Measurements from ENCODE around the gene ATXN1.
A peak's percentile ranks its signal among the peaks of the same experiment; 100 is the strongest.

ATXN1 gene

DNA sequence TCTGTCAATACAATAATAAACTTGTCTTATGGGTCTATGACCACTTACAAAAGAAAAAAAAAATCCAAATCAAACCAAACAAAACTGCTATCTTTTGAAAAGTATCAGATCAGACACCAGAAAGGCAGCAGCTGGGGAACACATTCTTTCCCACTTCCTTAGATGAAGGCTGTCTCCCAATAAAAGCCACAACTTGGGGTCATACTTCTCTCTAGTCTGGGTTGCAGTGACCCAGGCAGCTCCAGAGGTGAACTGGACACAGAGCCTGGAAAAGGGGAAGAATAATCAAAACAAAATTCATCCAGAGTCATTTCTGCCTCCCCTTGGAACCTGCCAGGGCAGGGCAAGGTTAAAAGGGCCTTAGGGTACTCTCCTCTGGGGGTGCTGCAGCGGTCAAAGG, 19.1 kb downstream of the ATXN1 start (continued):
- TF ChIP-seq ZFHX2 (tag by site-specific recombination; conservative IDR thresholded peaks at IDR 0.05) (no peak), MEIS1 (CRISPR knock-in tag; IDR thresholded peaks at IDR 0.05; ENCODE audit: borderline replicate concordance) (no peak), ZNF792 (tag by site-specific recombination; IDR thresholded peaks at IDR 0.05) (no peak), ZNF639 (tag by site-specific recombination; IDR thresholded peaks at IDR 0.05) (no peak), ZNF544 (tag by site-specific recombination; IDR thresholded peaks at IDR 0.05) (no peak), SP2 (tag by site-specific recombination; IDR thresholded peaks at IDR 0.05) (no peak), SP7 (tag by site-specific recombination; IDR thresholded peaks at IDR 0.05) (no peak)

- peaks cover 46% of the 10 kb centered on the region for H3K4me1 ChIP-seq (ENCODE audit: control insufficient read depth, insufficient read depth, low read length)
- no peak overlapping the region for H3K4me3 ChIP-seq (ENCODE audit: low read depth, low read length)
- CTCF ChIA-PET = interaction anchor here (0.7 to 1.1 kb wide), 2 partner anchors 22 to 231 kb away, joined by 4 to 5 read pairs; no protein-coding TSS in a partner anchor
These were observed 19.9 kb downstream of the ATXN1 start for GRCh38 chr6:16741112-16742016.

GRCh38 chr6:16740097-16740496, 21.2 kb downstream of the ATXN1 start:
- POLR2A ChIA-PET = interaction anchor here (1.1 to 1.4 kb wide), 2 partner anchors 11 to 19 kb away, joined by 3 read pairs; no protein-coding TSS in a partner anchor
- no peak overlapping the region for H3K27ac ChIP-seq (ENCODE audit: extremely low read depth, low read depth, low read length)

More at GRCh38 chr6:16741112-16742016, 19.9 kb downstream of the ATXN1 start:
- POLR2A ChIA-PET = no interaction called here
- Histone ChIP-seq H3K36me3 (ENCODE audit: control insufficient read depth in 2 of 2, insufficient read depth in 1 of 2, low read length in 2 of 2) (peaks cover 0 to 4% of the 10 kb centered on the region in 2 experiments; a peak in 1 of 3 replicates), H3K27ac (ENCODE audit: extremely low read depth, low read depth, low read length) (no peak overlapping the region), H3K9me3 (ENCODE audit: control insufficient read depth, insufficient read depth, low read depth, low read length) (no peaks in the 10 kb centered on the region)
- peak; percentile 49; the same call in 1 of the 2 replicates for TF ChIP-seq SP7 (tag by site-specific recombination; IDR thresholded peaks at IDR 0.05)
- no peak for TF ChIP-seq ZNF416 (tag by site-specific recombination; IDR thresholded peaks at IDR 0.05)
- TF ChIP-seq, protein P1, sequence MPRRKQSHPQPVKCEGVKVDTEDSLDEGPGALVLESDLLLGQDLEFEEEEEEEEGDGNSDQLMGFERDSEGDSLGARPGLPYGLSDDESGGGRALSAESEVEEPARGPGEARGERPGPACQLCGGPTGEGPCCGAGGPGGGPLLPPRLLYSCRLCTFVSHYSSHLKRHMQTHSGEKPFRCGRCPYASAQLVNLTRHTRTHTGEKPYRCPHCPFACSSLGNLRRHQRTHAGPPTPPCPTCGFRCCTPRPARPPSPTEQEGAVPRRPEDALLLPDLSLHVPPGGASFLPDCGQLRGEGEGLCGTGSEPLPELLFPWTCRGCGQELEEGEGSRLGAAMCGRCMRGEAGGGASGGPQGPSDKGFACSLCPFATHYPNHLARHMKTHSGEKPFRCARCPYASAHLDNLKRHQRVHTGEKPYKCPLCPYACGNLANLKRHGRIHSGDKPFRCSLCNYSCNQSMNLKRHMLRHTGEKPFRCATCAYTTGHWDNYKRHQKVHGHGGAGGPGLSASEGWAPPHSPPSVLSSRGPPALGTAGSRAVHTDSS (tag by site-specific recombination; IDR thresholded peaks at IDR 0.05) = peak; percentile 67
- TF ChIP-seq ZNF600 (tag by site-specific recombination; IDR thresholded peaks at IDR 0.05) = peak; percentile 31; the same call in 1 of the 2 replicates
- TF ChIP-seq ZFP3 (tag by site-specific recombination; IDR thresholded peaks at IDR 0.05; ENCODE audit: low read depth) = peak; percentile 48; the same call in 1 of the 2 replicates
- TF ChIP-seq, protein P2, sequence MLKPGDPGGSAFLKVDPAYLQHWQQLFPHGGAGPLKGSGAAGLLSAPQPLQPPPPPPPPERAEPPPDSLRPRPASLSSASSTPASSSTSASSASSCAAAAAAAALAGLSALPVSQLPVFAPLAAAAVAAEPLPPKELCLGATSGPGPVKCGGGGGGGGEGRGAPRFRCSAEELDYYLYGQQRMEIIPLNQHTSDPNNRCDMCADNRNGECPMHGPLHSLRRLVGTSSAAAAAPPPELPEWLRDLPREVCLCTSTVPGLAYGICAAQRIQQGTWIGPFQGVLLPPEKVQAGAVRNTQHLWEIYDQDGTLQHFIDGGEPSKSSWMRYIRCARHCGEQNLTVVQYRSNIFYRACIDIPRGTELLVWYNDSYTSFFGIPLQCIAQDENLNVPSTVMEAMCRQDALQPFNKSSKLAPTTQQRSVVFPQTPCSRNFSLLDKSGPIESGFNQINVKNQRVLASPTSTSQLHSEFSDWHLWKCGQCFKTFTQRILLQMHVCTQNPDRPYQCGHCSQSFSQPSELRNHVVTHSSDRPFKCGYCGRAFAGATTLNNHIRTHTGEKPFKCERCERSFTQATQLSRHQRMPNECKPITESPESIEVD (tag by site-specific recombination; IDR thresholded peaks at IDR 0.05) = peak; percentile 92

More at GRCh38 chr6:16740097-16740496, 21.2 kb downstream of the ATXN1 start:
- TF ChIP-seq ZNF335 (tag by site-specific recombination; conservative IDR thresholded peaks at IDR 0.05) (no peak), ZFP3 (tag by site-specific recombination; IDR thresholded peaks at IDR 0.05; ENCODE audit: low read depth) (no peak), ZNF26 (tag by site-specific recombination; IDR thresholded peaks at IDR 0.05) (no peak)
- Histone ChIP-seq H3K36me3 (ENCODE audit: control insufficient read depth in 2 of 2, insufficient read depth in 1 of 2, low read length in 2 of 2) (peaks cover 0 to 4% of the 10 kb centered on the region in 2 experiments; a peak in 1 of 3 replicates), H3K4me1 (ENCODE audit: control insufficient read depth, insufficient read depth, low read length) (peaks cover 55% of the 10 kb centered on the region), H3K4me3 (ENCODE audit: low read depth, low read length) (no peak overlapping the region), H3K9me3 (ENCODE audit: control insufficient read depth, insufficient read depth, low read depth, low read length) (no peaks in the 10 kb centered on the region)
- CTCF ChIA-PET = interaction anchor here (0.8 to 1.4 kb wide), 7 partner anchors 9 to 346 kb away, joined by 3 to 4 read pairs (median 3); no protein-coding TSS in a partner anchor
